GM18873 (cell line): ENCODE data around the gene ZNF593OS.
A peak's percentile ranks its signal among the peaks of the same experiment; 100 is the strongest.

Experiments
- ATAC-seq: cut with Tn5 transposase; IDR thresholded peaks from one replicate; pipeline ENCODE4 v1.9.1; 2021; ENCODE audit warnings: mild to moderate bottlenecking, moderate library complexity, moderate number of reproducible peaks; ENCODE audit not compliant: unreplicated experiment, low FRiP score

The ZNF593OS gene

DNA sequence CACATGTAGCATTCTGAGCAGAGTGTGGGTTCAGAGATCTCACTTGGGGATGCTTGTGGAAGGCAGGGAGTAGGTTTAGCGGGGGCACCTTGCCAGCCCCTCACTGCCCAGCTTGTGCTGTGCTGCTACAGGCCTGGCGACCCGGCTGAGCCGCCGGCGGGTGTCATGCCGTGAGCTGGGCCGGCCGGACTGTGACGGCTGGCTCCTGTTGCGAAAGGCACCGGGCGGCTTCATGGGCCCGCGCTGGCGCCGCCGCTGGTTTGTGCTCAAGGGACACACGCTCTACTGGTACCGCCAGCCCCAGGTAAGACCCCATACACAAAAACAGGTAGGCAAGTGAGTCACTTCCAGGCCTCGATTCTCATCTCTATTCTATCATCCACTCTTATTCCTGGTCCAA, 13.3 kb upstream of the ZNF593OS start:
- ATAC-seq, result no peak

DNA sequence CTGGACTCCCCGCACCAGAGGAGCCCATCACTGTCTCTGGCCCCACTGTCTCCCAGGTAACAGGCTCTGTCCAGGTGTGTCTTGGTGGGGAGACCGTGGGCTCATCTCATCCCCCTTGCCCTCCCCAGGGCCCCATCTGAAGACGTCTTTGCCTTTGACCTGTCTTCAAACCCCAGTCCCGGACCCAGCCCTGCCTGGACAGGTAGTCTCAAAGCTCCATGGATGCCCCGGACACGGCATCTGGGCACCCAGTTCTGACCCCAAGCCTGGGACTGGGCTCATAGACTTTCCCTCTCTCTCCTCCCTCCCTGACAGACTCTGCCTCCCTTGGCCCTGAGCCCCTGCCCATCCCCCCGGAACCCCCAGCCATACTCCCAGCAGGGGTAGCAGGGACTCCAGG, 12.5 kb upstream of the ZNF593OS start:
- no peak for ATAC-seq

DNA sequence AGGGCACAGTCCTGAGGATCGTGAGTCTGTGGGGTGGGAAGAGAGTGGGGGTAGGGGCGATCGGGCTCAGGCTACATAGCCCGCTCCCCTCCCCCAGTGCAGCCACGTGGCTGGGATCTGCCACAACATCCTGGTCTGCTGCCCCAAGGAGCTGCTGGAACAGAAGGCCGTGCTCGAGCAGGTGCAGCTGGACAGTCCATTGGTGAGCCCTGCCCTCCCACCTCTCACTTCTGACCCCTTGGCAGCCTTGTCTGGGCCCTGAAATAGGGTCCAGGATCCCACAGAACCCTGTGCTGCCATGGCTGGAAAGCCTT, 10.7 kb upstream of the ZNF593OS start:
- no peak for ATAC-seq

DNA sequence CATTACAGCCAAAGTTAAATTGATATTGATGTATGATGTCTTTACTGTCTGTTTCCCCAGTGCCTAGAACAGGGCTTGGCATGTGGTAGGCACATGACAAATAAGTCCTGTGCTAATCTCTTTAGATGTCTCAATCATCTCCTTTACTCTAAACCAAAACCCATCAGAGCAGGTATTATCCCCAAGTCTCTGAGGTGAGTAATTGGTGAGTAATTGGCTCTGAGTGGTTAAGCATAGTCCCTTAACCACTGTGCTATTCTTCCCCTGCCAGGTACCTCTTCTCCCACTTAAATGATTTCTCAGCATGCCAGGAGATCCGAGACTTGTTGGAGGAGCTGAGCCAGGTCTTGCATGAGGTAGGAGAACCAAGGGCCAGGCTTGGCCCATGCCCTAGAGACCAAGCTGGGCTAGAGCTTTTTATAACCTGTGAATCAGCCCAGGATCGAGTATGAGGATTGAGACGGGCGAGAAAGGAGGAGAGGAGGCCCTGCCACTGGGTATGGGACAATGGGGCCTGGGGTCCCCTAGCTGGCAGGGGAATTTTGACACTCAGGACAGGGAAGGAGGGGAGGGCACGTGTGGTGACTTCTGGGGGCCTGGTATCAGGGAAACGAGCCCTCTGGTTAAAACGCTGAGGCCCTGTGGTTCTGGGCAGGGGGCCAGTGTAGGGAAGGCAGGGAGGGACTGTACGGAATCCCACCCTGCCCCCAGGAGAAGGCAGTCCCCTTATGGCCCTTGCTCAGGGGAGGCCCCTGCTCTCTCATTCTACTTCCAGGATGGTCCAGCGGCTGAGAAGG, 10.2 kb upstream of the ZNF593OS start:
- no peak for ATAC-seq

DNA sequence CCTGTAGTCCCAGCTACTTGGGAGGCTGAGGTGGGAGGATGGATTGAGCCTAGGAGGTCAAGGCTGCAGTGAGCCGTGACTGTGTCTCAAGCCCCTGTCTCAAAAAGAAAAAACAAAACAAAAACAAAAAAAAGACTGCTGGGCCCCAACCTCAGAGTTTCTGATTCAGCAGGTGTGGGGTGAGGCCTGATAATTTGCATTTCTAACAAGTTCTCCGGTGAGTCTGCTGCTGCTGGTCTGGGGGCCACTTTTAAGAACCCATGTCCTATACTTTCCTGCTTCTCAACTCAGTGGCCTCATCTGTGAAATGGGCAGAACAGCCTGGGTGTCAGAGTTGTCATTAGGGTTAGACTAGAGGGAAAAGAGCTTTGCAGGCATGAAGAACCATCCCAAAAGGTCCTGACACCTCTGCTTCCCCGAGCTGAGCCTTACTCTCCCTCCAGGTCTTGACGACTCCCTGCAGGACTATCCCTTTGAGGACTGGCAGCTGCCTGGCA, 8.4 kb upstream of the ZNF593OS start:
- no peak for ATAC-seq

DNA sequence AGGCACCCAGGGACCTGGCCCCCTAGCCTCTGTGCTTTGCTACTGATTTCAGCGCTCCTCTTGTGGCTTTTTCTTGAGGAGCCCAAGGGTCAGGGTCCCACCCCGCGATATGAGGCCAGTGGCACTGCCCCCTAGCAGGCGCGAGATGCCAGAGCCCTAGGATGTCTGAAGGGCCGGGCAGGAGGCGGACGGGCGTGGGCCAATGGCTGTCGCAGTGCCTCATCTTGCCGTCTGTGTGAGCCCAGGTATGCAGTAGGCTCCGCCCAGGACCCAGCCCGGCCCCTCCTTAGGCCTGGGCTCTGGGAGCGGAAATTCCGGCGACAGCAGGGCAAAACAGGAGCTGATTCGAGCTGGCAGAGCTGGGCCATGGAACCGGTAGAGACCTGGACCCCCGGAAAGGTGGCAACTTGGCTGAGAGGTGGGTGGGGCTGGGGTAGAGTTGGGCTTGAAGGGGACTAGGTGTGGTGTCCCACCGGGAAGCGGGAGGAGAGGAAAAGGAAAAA, 5.6 kb upstream of the ZNF593OS start, which contains the start of gene CNKSR1:
Gene CNKSR1 (plus strand): TSS at position 310 of the 503 bp plus-strand sequence. CDS start 57 bp downstream, at position 367.
- ATAC-seq, result no peak

DNA sequence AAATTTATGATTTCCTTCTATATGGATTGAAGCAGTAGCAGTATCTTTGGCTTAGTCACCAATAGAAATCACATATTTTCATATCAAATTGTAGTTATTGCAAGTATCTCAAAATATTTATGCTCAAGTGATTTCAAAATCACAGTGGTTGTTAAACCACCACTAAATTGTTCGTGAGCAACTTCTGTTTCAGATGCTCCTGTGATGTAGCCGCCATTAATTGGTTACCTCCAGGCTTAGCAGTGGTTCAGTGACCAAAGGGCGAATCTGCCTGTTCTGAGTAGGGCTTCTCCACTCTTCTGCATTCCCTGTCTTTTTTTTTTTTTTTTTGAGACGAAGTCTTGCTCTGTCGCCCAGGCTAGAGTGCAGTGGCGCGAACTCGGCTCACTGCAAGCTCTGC, 3.7 kb upstream of the ZNF593OS start:
- no peak for ATAC-seq

DNA sequence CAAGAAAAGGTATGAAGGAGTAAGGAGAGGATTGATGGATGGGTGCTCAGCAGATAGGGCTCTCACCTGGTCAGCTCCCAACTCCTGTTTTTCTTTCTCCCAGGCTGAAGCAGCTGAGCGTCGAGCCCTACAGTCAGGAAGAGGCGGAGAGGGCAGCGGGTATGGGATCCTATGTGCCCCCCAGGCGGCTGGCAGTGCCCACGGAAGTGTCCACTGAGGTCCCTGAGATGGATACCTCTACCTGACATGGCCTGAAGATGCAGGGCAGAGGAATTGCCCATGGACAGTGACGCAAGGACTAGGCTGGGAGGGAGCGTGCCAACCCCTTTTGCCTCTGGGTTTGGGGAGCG, 1.2 kb downstream of the ZNF593OS start:
- ATAC-seq, result no peak

DNA sequence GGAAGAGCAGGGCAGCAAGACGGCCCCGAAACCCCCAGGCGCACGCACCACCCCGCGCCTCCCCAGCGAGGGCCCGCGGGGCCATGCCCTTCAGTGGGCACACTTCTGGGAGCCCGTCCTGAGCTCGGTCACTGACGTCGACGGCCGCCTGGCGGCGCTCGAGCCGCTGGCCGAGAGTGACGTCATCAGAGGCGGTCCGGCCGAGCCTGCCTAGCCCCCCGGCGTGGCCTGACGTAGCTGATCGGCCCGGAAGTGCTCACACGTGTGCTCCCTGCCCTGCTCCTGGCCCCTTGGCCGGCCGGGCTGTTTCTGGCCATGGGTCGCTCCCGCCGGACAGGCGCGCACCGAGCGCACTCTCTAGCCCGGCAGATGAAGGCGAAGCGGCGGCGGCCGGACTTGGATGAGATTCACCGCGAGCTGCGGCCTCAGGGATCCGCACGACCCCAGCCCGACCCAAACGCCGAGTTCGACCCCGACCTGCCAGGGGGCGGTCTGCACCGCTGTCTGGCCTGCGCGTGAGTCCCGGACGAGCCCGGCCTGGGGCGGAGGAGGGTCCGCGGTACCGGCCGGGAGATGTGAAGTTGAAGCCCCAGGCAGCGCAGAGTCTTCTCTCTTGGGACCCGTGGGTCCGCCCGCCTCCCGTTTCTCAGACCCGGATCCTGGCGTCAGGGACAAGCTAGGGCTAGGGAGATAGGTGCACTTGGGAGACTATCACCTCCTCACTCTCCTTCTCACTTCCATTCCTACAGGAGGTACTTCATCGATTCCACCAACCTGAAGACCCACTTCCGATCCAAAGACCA, 1.8 kb downstream of the ZNF593OS start, which contains the start of gene ZNF593:
Gene ZNF593 (plus strand): TSS at position 240 of the 803 bp plus-strand sequence. CDS start 76 bp downstream, at position 316.
- ATAC-seq, result peak; percentile 84

DNA sequence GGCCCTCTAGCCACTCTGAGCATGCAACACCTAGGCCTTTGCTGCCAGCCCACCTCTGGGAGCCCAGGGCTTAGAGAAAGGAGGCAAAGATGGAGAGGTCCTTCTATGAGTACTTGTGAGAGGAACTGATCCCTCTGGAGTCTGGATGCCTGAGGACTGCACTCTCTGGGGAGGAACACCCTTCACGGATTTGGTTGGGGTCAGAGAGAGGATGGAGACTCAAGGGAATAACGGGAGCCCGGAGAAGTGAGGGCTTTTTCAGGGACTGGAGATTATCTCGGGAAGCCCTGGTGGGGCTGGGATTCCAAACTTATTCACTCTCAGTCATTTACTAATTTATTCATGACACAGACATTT, 2.5 kb downstream of the ZNF593OS start:
- ATAC-seq, result no peak

DNA sequence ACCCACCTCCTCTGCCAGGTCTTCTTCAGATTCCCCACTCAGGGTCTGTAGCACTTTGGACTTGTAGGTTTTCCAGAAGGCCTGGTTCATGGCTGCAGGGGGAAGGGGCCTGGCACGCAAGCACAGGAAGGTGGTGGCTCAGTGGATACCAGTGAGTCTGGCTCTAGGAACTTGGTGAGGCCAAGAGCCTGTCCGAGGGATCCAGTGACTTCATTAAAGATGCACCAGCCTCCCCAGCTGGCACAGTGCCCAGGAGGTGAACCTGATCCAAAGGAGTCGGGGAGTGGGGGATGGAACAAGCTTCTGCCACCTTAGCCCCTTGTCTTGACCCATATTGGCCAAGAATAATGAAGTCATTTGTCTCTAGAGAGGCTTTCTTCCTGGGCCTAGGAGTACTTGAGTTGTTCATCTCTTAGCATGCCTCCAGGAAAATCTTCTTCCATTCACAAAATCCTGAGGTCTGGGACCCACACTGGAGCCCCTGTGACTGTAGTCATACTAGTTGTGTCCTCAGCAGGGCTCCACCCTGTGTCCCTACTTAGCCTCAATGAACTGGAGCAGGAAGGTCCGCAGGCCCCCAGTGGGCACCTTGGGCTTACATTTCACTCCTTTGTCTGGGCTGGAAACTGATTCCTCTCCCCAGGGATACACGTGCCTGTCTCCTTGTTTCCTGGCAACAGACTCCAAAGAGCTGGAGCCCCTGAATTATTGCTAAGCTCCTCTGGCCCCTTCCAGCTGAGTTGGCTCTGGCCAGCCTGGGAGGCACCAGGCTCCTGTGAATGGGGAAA, 3.0 kb downstream of the ZNF593OS start, which contains the start of gene C1orf232:
Gene C1orf232 (minus strand): TSS at position 554 of the 788 bp plus-strand sequence. CDS start 464 bp downstream, at position 90.
- no peak for ATAC-seq

DNA sequence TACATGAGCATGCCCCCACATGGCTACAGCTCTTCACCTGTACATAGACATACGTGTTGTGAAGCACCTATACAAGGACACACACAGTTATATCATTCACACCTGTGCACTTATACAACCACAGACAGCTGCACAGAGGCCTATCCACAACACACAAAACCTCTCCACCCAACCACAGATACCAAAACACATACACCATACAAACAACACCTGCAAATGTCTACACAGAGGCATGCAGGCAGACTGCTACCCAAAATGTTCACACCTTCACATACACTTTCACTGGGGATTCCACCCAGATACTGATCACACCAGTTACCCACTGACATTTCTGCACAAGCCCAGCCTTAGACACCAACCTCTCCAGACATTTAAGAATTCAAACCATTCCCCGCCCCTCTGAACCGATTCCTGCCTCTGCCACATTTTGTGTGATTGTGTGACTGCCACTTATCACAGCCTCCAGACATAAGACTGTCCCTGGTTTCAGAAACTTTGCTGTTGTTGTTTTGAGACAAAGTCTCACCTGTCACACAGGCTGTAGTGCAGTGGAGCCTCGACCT, 4.8 kb downstream of the ZNF593OS start:
- ATAC-seq, result no peak

DNA sequence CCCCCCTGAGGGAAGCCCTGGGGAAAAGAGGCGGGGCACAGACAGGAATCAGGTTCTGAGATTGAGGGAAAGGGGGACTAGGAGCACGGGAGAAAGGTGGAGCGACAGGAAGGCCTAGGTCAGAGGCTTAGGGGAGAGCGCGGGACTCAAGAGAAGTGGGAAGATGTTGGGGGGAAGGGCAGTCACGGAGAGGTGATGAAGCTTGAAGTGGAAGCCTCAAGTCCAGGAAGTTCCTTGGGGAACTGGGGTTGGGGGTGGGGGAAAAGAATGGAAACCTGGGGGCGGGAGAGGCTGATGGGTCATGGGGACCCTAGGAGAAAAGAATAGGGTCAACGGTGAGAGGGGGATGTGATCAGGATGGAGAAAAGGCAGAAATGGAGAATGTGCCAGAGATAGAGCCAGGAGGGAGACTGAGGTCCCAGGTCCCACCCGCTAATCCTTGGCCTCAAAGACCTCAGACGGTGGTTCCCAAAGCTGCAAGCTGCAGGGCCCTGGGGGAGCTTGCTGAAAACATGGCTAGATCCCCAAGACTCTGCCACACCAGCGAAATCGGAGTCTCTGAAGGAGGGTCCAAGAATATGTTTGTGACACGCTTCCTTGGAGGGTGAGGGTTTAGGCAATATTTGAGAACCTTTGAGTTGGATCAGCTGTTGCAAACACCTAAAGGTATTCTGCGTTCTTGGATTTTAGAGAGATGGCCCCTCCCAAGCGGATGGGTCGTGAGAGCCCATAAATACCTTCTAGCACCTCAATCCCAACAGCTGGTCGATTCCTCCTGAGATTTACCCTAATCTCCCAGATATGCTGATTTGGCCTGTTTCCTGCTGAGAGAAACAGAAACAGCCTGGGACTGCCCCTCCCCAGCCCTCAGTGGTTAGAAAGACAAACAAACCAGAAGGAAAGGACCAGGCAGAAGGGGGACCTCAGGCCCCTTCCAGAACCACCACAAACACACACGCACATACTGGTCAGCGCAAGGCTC, 6.5 kb downstream of the ZNF593OS start:
- ATAC-seq, result no peak

DNA sequence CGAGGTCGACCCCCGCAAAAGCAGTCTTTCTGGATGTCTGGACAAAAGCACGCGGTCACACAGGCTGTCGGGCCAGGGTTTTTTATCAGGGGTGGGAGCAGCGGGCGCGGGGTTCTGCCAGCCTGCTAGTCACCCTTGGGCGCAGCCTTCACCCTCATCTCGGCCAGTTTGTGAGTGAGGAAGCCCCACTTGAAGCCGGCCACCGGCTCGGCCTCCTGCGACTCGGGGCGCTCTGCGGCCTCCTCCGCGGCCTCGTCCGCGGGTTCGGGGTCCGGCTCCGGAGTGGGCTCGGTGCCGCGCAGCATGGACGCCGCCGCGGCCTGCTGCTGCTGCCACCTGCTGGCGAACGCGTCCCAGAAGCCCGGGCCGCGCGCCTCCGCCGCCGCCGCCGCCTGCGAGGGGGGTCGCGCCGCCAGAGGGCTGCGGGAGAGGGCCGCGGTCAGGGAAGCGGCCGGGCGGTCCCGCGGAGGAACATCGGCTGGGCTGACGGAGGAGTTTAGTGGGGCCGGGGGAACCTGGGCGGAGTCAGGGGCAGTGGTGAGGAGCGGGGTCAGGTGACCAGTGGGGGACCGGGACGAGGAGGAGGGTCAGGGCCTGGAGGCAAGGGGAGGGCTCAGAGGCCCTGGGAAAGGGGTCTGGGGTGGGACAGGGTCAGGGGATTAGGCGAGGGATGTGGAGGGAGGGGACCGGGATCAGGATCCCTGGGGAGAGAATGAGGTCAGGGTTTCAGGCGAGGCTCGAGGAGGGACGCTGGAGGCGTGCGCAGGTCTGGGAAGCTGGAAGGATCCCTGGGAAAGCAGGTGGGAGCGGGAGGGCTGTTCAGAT, 7.4 kb downstream of the ZNF593OS start:
- ATAC-seq, result no peak

DNA sequence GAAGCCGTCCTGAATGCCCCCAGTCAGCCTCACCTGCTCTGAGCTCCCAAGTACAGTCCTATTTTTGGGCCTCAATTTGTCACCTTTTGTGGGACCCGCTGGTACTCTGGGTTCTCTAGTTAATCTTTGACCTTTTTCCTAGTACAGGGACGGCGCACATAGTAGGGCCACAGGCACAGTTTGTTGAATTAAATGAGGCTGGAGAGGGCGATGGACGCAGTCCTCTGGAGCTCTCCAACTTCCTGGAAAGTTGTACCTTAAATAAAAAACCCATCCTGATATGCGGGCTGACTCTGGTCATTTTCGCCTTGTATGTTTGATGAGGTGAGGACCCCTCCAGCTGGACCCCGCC, 8.0 kb downstream of the ZNF593OS start:
- no peak for ATAC-seq

DNA sequence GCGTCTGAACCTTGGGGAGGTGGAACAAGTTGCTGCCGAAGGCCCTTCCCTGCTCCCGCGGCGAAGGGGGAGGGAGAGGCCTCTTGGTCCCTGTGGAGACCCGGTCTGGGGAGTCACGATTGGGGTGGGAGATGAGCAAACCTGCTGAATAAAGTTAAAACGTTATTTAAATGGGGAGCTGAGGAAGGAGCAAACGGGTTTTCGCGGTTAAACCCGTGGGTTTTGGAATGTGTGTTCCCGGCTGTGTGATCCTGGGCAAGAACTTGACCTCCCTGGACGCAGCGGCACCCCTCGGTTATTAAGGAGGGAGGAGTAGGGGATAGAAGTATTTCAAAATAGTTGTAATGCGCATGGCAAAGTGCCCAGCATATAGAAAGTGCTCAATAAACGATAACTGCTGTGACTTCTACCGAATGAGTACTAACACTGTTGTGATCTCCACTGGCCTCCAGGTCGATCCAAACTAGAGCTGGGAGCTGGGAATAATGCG, 9.4 kb downstream of the ZNF593OS start:
- ATAC-seq, result no peak

DNA sequence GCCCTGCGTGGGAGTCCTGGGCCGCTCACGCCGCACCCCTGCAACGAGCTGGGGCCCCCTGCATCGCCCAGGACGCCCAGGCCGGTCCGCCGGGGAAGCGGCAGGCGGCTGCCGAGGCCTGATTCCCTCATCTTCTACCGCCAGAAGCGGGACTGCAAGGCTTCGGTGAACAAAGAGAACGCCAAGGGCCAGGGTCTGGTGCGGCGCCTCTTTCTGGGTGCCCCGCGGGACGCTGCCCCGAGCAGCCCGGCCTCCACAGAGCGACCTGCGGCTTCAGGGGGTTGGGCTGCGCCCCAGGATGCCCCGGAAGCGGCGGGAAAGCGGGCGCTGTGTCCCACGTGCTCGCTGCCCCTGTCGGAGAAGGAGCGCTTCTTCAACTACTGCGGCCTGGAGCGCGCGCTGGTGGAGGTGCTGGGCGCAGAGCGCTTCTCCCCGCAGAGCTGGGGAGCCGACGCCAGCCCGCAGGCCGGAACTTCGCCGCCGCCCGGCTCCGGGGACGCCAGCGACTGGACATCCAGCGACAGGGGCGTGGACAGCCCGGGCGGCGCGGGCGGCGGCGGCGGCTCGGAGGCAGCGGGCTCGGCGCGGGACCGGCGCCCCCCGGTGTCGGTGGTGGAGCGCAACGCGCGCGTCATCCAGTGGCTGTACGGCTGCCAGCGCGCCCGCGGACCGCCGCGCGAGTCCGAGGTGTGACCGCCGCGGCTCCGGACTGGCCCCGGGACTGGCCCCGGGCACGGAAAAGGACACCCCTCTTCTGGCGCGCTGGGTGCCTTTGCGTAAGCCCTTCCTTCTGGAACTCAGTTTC, 10.0 kb downstream of the ZNF593OS start:
- ATAC-seq, result no peak
